ENCODE data around the gene OR52W1.

OR52W1 gene

DNA sequence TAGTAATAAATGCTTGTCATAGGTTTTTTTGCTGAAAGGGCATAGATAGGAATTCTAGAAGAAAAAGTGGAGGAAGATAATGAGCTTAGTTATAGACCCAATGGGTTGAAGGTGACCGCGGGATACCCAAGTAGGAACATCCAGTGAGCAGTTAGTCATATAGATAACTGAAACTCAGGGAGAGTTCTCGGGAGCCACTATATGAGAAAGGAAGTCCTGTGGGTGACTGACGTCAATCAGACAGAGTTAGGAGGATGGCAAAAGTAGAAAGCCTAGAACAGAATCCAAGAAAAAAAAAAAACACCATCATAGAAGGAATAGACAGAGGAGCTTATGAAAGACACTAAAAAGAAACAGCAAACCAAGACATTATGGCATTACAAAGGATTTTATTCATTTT lies 38.2 kb downstream of the OR52W1 start:
- Histone ChIP-seq H3K27ac (no peak overlapping the region), H3K4me3 (no peak overlapping the region), H3K36me3 (no peaks in the 10 kb centered on the region), H3K27me3 (peaks cover 0 to 5% of the 10 kb centered on the region in 2 donors), H3K4me1 (peaks cover 0 to 16% (median 13%) of the 10 kb centered on the region in 4 donors), H3K9me3 (no peaks in the 10 kb centered on the region)
- TF ChIP-seq, protein P1, sequence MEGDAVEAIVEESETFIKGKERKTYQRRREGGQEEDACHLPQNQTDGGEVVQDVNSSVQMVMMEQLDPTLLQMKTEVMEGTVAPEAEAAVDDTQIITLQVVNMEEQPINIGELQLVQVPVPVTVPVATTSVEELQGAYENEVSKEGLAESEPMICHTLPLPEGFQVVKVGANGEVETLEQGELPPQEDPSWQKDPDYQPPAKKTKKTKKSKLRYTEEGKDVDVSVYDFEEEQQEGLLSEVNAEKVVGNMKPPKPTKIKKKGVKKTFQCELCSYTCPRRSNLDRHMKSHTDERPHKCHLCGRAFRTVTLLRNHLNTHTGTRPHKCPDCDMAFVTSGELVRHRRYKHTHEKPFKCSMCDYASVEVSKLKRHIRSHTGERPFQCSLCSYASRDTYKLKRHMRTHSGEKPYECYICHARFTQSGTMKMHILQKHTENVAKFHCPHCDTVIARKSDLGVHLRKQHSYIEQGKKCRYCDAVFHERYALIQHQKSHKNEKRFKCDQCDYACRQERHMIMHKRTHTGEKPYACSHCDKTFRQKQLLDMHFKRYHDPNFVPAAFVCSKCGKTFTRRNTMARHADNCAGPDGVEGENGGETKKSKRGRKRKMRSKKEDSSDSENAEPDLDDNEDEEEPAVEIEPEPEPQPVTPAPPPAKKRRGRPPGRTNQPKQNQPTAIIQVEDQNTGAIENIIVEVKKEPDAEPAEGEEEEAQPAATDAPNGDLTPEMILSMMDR (IDR thresholded peaks at IDR 0.05), result no peak
- intact Hi-C loops (cut with DNase I; ENCODE audit: low total_unique reads), result no loop called here
- no peak for DNase-seq

DNA sequence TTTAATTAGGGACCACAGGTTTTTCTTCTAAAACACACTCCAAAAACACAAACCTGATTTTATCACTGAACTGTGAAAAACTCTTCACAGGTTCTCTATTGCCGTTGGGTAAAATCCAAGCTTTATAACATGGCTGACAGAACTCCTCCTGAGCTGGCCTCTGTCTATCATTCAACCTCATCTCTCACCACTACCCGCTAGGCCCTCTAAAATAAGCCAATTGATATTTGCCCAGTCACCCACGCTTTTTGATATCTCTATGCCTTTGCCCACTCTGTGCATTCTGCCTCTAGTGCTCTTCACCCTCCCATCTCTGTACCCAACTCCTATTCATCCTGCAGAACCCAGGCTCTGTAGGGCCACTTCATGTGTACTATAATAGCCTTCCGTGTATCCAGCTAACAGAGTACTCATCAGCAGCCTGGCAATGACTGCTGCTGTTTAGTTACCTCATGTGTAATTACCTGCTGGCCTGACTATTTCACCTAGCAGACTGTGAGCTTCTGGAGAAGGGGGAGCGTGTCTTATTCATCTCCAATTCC lies 38.8 kb downstream of the OR52W1 start:
- TF ChIP-seq, protein P1 (IDR thresholded peaks at IDR 0.05), result no peak
- H3K4me1 ChIP-seq, result peaks cover 0 to 16% (median 11%) of the 10 kb centered on the region in 4 donors
- peaks cover 0 to 5% of the 10 kb centered on the region in 2 donors for H3K27me3 ChIP-seq
- no peak for DNase-seq
- no peaks in the 10 kb centered on the region for H3K9me3 ChIP-seq
- H3K4me3 ChIP-seq, result no peak overlapping the region
- intact Hi-C loops (cut with DNase I; ENCODE audit: low total_unique reads), result no loop called here
- H3K36me3 ChIP-seq, result no peaks in the 10 kb centered on the region
- no peak overlapping the region for H3K27ac ChIP-seq

DNA sequence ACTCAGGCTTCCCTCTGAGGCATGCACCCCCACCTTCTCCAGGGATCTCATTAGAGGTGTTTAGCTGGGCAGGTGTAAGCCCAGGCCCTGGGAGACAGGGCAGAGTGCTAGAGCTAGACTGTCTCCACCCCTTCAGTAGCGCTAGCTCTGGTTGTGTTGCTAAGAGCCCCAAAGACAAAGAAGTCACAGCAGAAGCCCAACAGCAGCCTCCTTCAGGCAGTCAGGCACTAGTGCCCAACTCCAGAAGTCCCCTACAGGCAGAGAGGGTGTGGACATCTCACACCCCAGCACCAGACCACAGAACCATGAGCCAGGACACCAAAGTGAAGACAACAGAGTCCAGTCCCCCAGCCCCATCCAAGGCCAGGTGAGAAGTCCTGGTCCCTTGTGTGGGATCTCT lies 39.9 kb downstream of the OR52W1 start, which contains the start of gene CNGA4:
CNGA4 (plus strand) TSS at position 188 of the 400 bp plus-strand sequence; CDS start at position 306, 118 bp downstream.
- Histone ChIP-seq H3K4me3 (no peak within 1 kb of the TSS), H3K27me3 (peaks cover 0 to 5% of the 10 kb centered on the region in 2 donors), H3K36me3 (no peaks in the 10 kb centered on the region), H3K9me3 (no peaks in the 10 kb centered on the region), H3K4me1 (peaks cover 0 to 8% (median 1%) of the 10 kb centered on the region in 4 donors), H3K27ac (no peak within 1 kb of the TSS)
- no peak for DNase-seq
- intact Hi-C loops (cut with DNase I; ENCODE audit: low total_unique reads), result no loop called here
- TF ChIP-seq, protein P1 (IDR thresholded peaks at IDR 0.05), result no peak

DNA sequence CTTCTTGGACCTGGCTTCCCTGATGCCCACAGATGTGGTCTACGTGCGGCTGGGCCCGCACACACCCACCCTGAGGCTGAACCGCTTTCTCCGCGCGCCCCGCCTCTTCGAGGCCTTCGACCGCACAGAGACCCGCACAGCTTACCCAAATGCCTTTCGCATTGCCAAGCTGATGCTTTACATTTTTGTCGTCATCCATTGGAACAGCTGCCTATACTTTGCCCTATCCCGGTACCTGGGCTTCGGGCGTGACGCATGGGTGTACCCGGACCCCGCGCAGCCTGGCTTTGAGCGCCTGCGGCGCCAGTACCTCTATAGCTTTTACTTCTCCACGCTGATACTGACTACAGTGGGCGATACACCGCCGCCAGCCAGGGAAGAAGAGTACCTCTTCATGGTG lies 41.1 kb downstream of the OR52W1 start:
- TF ChIP-seq, protein P1 (IDR thresholded peaks at IDR 0.05), result no peak
- Histone ChIP-seq H3K4me3 (no peak overlapping the region), H3K4me1 (peaks cover 0 to 6% (median 0%) of the 10 kb centered on the region in 4 donors), H3K36me3 (no peaks in the 10 kb centered on the region), H3K27ac (no peak overlapping the region), H3K9me3 (no peaks in the 10 kb centered on the region), H3K27me3 (peaks cover 0 to 5% of the 10 kb centered on the region in 2 donors)
- DNase-seq, result no peak
- intact Hi-C loops (cut with DNase I; ENCODE audit: low total_unique reads), result no loop called here

DNA sequence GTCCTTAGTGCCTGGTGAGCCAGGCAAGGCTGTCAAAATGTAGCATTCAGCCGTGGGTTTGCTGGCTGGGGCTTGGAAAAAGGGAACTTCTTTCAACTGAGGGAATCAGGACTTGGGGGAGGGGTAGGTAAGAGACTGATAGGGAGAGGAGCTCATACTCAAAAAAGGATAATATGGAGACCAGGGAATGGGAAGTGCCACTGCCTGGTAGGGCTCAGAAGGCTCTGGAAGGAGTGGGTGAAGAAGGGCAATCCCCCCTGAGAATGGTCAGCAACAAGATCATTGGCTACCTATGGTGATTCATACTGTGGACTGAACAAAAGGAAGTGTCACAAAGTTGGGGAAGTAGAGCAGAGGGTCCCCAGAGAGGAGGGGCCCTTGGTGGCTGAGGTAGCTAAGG lies 41.8 kb downstream of the OR52W1 start:
- no peak for DNase-seq
- no peaks in the 10 kb centered on the region for H3K9me3 ChIP-seq
- TF ChIP-seq, protein P1 (IDR thresholded peaks at IDR 0.05), result no peak
- H3K4me3 ChIP-seq, result no peak overlapping the region
- peaks cover 0 to 3% (median 0%) of the 10 kb centered on the region in 4 donors for H3K4me1 ChIP-seq
- H3K36me3 ChIP-seq, result no peaks in the 10 kb centered on the region
- intact Hi-C loops (cut with DNase I; ENCODE audit: low total_unique reads), result no loop called here
- peaks cover 0 to 5% of the 10 kb centered on the region in 2 donors for H3K27me3 ChIP-seq
- no peak overlapping the region for H3K27ac ChIP-seq

Data from tibial artery (tissue), 4 donors.